Fibroblast of lung (primary cell): ENCODE measurements around the gene OR52H1. TPM values are rescaled to one million over a fixed set of nuclear protein-coding genes. Genes with fewer than 3 reads are reported as not detected.

Experiments used
- DNase-seq, 2 donors: peaks; one replicate each; pipeline versions ENCODE4 v3.0.0 to v3.0.0-alpha.2; 2010; ENCODE audit warnings: low read depth in 2 of 2
- H2AFZ ChIP-seq: 2 replicates; pipeline ENCODE4 v1.5.1; 2012; ENCODE audit warnings: low read length, control low read depth, inconsistent platforms
- H3K27ac ChIP-seq: 2 replicates; pipeline ENCODE4 v1.5.1; 2011; ENCODE audit warnings: low read length, control low read depth; ENCODE audit not compliant: insufficient read depth
- H3K27me3 ChIP-seq: 2 replicates; pipeline ENCODE4 v1.5.1; 2011; ENCODE audit warnings: mild to moderate bottlenecking, low read length; ENCODE audit not compliant: control insufficient read depth, insufficient read depth
- H3K36me3 ChIP-seq: 2 replicates; pipeline ENCODE4 v1.5.1; 2011; ENCODE audit warnings: low read length; ENCODE audit not compliant: control insufficient read depth, insufficient read depth
- H3K4me1 ChIP-seq: 2 replicates; pipeline ENCODE4 v1.5.1; 2011; ENCODE audit warnings: low read length; ENCODE audit not compliant: control insufficient read depth, insufficient read depth; ENCODE audit errors: extremely low read depth
- H3K4me2 ChIP-seq: 2 replicates; pipeline ENCODE4 v1.5.1; 2011; ENCODE audit warnings: low read length, control low read depth; ENCODE audit not compliant: insufficient read depth; ENCODE audit errors: extremely low read depth
- H3K4me3 ChIP-seq, 4 experiments: fragments of 200-600 bp in 1 of 4; sonication (generic) in 1 of 4; replicated peaks in 1 of 4; 2 replicates each; pipeline ENCODE4 v1.5.1; 2011 to 2016; ENCODE audit warnings: low read length in 4 of 4, low read depth in 3 of 4, mild to moderate bottlenecking in 3 of 4, control low read depth in 2 of 4, inconsistent platforms in 1 of 4, mixed read lengths in 1 of 4; ENCODE audit not compliant: insufficient read depth in 1 of 4; ENCODE audit errors: control extremely low read depth in 1 of 4
- H3K79me2 ChIP-seq: 2 replicates; pipeline ENCODE4 v1.5.1; 2012; ENCODE audit warnings: mild to moderate bottlenecking, low read length, inconsistent platforms; ENCODE audit not compliant: control insufficient read depth, insufficient read depth
- H3K9ac ChIP-seq: 2 replicates; pipeline ENCODE4 v1.5.1; 2011; ENCODE audit warnings: mild to moderate bottlenecking, low read length, control low read depth; ENCODE audit not compliant: insufficient read depth
- H3K9me3 ChIP-seq: 2 replicates; pipeline ENCODE4 v1.5.1; 2012; ENCODE audit warnings: low read depth, low read length; ENCODE audit not compliant: control insufficient read depth, insufficient read depth
- H4K20me1 ChIP-seq: 2 replicates; pipeline ENCODE4 v1.5.1; 2011; ENCODE audit warnings: low read length; ENCODE audit not compliant: control insufficient read depth, insufficient read depth; ENCODE audit errors: extremely low read depth
- EZH2 ChIP-seq: IDR thresholded peaks from 2 replicates; pipeline ENCODE4 v1.5.1; 2012; ENCODE audit warnings: low read length, control low read depth, mild to moderate bottlenecking; ENCODE audit errors: missing control alignments
- polyA plus RNA-seq, 2 donors: library from polyadenylated mRNA; depleted of rRNA in 1 of 2; stranded (reverse) in 1 of 2; unstranded in 1 of 2; fragments of >200 nt; gene quantifications; 2 replicates each; pipeline ENCODE4 v1.2.1, GENCODE V29; 2011 to 2012; ENCODE audit warnings: missing spikeins in 1 of 2
- total RNA-seq: library from RNA; depleted of rRNA; stranded (reverse); fragments of >200 nt; gene quantifications from 2 replicates; pipeline ENCODE4 v1.2.1, GENCODE V29; 2014
- TF ChIP-seq, protein P1 (sequence below), 2 donors: IDR thresholded peaks in 1 of 2; conservative IDR thresholded peaks in 1 of 2; 1 replicate in 1 of 2; 2 replicates in 1 of 2; pipeline ENCODE4 v1.5.1; 2011 to 2012; ENCODE audit warnings: low read length in 2 of 2, control low read depth in 1 of 2, inconsistent platforms in 1 of 2, low read depth in 1 of 2, mild to moderate bottlenecking in 1 of 2

OR52H1 gene
- total and polyA plus RNA-seq, 2 donors (not counting 1 experiment from before 2014, with no cell fraction given) = 0.50 TPM; not detected in 1

DNA sequence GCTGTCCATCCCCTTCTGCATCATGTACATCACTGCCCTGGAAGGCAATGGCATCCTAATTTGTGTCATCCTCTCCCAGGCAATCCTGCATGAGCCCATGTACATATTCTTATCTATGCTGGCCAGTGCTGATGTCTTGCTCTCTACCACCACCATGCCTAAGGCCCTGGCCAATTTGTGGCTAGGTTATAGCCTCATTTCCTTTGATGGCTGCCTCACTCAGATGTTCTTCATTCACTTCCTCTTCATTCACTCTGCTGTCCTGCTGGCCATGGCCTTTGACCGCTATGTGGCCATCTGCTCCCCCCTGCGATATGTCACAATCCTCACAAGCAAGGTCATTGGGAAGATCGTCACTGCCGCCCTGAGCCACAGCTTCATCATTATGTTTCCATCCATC lies 32.7 kb upstream of the OR52H1 start:
- TF ChIP-seq EZH2 = no peak
- TF ChIP-seq, protein P1, sequence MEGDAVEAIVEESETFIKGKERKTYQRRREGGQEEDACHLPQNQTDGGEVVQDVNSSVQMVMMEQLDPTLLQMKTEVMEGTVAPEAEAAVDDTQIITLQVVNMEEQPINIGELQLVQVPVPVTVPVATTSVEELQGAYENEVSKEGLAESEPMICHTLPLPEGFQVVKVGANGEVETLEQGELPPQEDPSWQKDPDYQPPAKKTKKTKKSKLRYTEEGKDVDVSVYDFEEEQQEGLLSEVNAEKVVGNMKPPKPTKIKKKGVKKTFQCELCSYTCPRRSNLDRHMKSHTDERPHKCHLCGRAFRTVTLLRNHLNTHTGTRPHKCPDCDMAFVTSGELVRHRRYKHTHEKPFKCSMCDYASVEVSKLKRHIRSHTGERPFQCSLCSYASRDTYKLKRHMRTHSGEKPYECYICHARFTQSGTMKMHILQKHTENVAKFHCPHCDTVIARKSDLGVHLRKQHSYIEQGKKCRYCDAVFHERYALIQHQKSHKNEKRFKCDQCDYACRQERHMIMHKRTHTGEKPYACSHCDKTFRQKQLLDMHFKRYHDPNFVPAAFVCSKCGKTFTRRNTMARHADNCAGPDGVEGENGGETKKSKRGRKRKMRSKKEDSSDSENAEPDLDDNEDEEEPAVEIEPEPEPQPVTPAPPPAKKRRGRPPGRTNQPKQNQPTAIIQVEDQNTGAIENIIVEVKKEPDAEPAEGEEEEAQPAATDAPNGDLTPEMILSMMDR (conservative IDR thresholded peaks at IDR 0.05 in 1 of 2, IDR thresholded peaks at IDR 0.05 in 1 of 2; ENCODE audit: low read depth in 1 of 2, low read length in 2 of 2) = no peak
- H3K4me3 ChIP-seq = no peak overlapping the region
- H2AFZ ChIP-seq = no peak overlapping the region
- H3K4me1 ChIP-seq = no peaks in the 10 kb centered on the region
- no peak overlapping the region for H3K27ac ChIP-seq
- H3K4me2 ChIP-seq = no peak overlapping the region
- no peaks in the 10 kb centered on the region for H3K36me3 ChIP-seq
- no peaks in the 10 kb centered on the region for H4K20me1 ChIP-seq
- no peaks in the 10 kb centered on the region for H3K27me3 ChIP-seq
- no peaks in the 10 kb centered on the region for H3K9me3 ChIP-seq
- no peak for DNase-seq
- H3K9ac ChIP-seq = no peak overlapping the region
- no peaks in the 10 kb centered on the region for H3K79me2 ChIP-seq

DNA sequence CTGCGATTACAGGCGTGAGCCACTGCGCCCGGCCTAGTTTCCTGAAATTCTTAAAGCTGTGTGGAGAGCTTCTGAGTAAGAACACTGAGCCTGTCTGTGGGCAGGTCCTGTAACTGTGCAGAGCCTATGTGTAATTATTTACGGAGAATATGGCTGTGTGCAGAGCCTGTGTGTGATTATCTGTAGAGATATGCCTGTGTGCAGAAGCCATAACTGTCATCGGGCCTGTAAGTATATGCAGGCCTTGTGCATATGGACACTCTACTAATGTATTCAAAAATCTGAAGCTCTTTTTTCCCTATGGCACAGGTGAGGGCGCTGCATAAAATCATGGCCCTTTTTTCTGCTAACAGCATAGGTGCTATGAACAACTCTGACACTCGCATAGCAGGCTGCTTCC lies 32.2 kb upstream of the OR52H1 start, which contains the start of gene OR52B6:
TSS of gene OR52B6 (plus strand) at position 301 of the 400 bp plus-strand sequence. CDS start at position 301, 0 bp downstream.
- H3K79me2 ChIP-seq = no peaks in the 10 kb centered on the region
- H2AFZ ChIP-seq = no peak within 1 kb of the TSS
- no peaks in the 10 kb centered on the region for H4K20me1 ChIP-seq
- DNase-seq = no peak
- H3K4me2 ChIP-seq = no peak within 1 kb of the TSS
- no peak within 1 kb of the TSS for H3K9ac ChIP-seq
- no peak within 1 kb of the TSS for H3K4me3 ChIP-seq
- no peaks in the 10 kb centered on the region for H3K27me3 ChIP-seq
- no peaks in the 10 kb centered on the region for H3K4me1 ChIP-seq
- no peaks in the 10 kb centered on the region for H3K36me3 ChIP-seq
- H3K9me3 ChIP-seq = no peaks in the 10 kb centered on the region
- H3K27ac ChIP-seq = no peak within 1 kb of the TSS
- TF ChIP-seq, protein P1 (conservative IDR thresholded peaks at IDR 0.05 in 1 of 2, IDR thresholded peaks at IDR 0.05 in 1 of 2; ENCODE audit: low read depth in 1 of 2, low read length in 2 of 2) = no peak
- TF ChIP-seq EZH2 = no peak

DNA sequence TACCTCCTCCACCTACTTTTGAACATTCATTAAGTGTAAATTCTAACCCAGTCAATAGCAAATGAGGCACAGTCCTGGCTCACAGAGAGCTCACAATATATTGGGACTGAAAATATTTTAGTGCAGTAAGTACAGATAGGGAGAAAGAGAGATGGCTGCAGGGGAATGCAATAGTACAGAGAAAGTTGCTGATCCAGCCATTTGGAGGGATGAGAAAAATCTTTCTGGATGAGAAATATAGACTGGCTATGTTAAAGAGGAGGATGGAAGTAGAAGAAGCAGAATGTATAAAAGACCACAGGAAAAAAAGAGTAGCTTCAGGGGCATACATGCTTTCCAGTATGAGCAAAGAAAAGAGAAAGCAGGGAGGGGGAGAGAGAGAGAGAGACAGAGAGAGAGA lies 28.8 kb upstream of the OR52H1 start:
- Histone ChIP-seq H3K9ac (no peak overlapping the region), H3K4me1 (no peaks in the 10 kb centered on the region), H3K79me2 (no peaks in the 10 kb centered on the region), H4K20me1 (no peaks in the 10 kb centered on the region), H3K9me3 (no peaks in the 10 kb centered on the region), H3K36me3 (no peaks in the 10 kb centered on the region), H2AFZ (no peak overlapping the region), H3K4me2 (no peak overlapping the region), H3K27ac (no peak overlapping the region), H3K27me3 (no peaks in the 10 kb centered on the region), H3K4me3 (no peak overlapping the region)
- TF ChIP-seq, protein P1 (conservative IDR thresholded peaks at IDR 0.05 in 1 of 2, IDR thresholded peaks at IDR 0.05 in 1 of 2; ENCODE audit: low read depth in 1 of 2, low read length in 2 of 2) = no peak
- no peak for DNase-seq
